Loucy (cell line): ENCODE data around the gene MAGOHB.

Experiments used
- H2AFZ ChIP-seq: fragments of 200-600 bp; sonication (generic); 2 replicates; pipeline ENCODE4 v1.6.0; 2016; ENCODE audit warnings: antibody characterized with exemption, mild to moderate bottlenecking, low read length, moderate library complexity
- H3F3A ChIP-seq: fragments of 200-600 bp; 2 replicates; pipeline ENCODE4 v1.6.0; 2016; ENCODE audit warnings: antibody characterized with exemption, low read depth, mild to moderate bottlenecking
- H3K27me3 ChIP-seq: fragments of 200-600 bp; sonication (generic); 2 replicates; pipeline ENCODE4 v1.6.1; 2014; ENCODE audit warnings: low read length, mild to moderate bottlenecking; ENCODE audit not compliant: insufficient read depth, poor library complexity, severe bottlenecking
- H3K36me3 ChIP-seq: fragments of 200-600 bp; sonication (generic); 2 replicates; pipeline ENCODE4 v1.6.1; 2016; ENCODE audit warnings: low read length; ENCODE audit not compliant: insufficient read depth
- H3K4me1 ChIP-seq: fragments of 200-600 bp; sonication (generic); 2 replicates; pipeline ENCODE4 v1.5.1; 2014; ENCODE audit warnings: low read length, mild to moderate bottlenecking; ENCODE audit not compliant: insufficient read depth, poor library complexity, severe bottlenecking
- H3K4me2 ChIP-seq: fragments of 200-600 bp; sonication (generic); 2 replicates; pipeline ENCODE4 v1.6.0; 2014; ENCODE audit warnings: antibody characterized with exemption, low read length, low read depth, mild to moderate bottlenecking; ENCODE audit not compliant: poor library complexity, severe bottlenecking
- H3K4me3 ChIP-seq: fragments of 200-600 bp; sonication (generic); 2 replicates; pipeline ENCODE4 v1.5.1; 2014; ENCODE audit warnings: low read length, mild to moderate bottlenecking, mixed read lengths; ENCODE audit not compliant: poor library complexity, severe bottlenecking
- H3K79me2 ChIP-seq: fragments of 200-600 bp; sonication (generic); 2 replicates; pipeline ENCODE4 v1.6.1; 2014; ENCODE audit warnings: low read length; ENCODE audit not compliant: insufficient read depth
- H3K9ac ChIP-seq: fragments of 200-600 bp; sonication (generic); 2 replicates; pipeline ENCODE4 v1.6.0; 2014; ENCODE audit warnings: mild to moderate bottlenecking, low read depth, low read length, moderate library complexity; ENCODE audit not compliant: poor library complexity, severe bottlenecking
- H3K9me2 ChIP-seq: fragments of 200-600 bp; sonication (generic); replicated peaks from 2 replicates; pipeline ENCODE4 v1.6.1; 2016; ENCODE audit warnings: low read depth, low read length, mixed read lengths
- H3K9me3 ChIP-seq: fragments of 200-600 bp; sonication (generic); 2 replicates; pipeline ENCODE4 v1.6.1; 2014; ENCODE audit warnings: mild to moderate bottlenecking, antibody characterized with exemption, low read length, low read depth; ENCODE audit not compliant: insufficient read depth
- H4K20me1 ChIP-seq: fragments of 200-600 bp; sonication (generic); 2 replicates; pipeline ENCODE4 v1.6.0; 2014; ENCODE audit warnings: antibody characterized with exemption, low read length, mild to moderate bottlenecking; ENCODE audit not compliant: insufficient read depth, poor library complexity, severe bottlenecking
- EZH2phosphoT487 ChIP-seq: fragments of 200-600 bp; IDR thresholded peaks from 2 replicates; pipeline ENCODE4 v1.6.1; 2018; ENCODE audit warnings: antibody characterized with exemption, mild to moderate bottlenecking, moderate library complexity, borderline replicate concordance
- TF ChIP-seq, protein P1 (sequence below): fragments of 200-600 bp; sonication (generic); conservative IDR thresholded peaks from 2 replicates; pipeline ENCODE4 v1.5.1; 2014; ENCODE audit warnings: mild to moderate bottlenecking, antibody characterized with exemption, low read length

MAGOHB gene

DNA sequence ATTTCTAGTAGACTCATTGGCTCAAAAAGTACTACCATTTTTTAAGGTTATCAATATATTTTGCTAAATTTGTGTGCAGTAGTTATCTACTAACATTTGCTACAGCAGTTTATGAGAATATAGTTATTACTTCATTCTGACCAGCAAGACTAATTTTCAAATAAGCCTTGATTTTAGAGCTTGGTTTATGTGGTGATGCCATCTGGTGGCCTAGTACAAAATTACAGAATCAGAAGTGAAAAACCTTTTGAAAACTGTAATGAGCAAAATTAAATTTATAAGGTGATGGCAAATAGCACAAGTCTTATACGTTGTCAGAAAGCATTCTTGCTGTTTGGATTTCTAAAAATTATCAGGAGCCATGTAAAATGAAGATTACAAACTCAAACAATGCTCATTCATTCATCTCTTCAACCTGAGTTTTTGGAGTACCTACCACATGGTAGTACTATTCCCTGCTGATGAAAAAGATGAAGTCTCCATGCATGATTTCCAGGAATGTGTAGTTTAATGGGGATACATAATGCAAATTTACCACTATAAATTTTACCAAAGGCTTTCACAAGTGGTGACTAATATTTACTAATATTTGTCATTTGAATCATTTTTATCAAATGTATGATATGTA is 51.0 kb downstream of the MAGOHB start:
- Histone ChIP-seq H2AFZ (no peak overlapping the region), H3K4me3 (no peak overlapping the region), H3K4me2 (no peak overlapping the region), H3K4me1 (peaks cover 35% of the 10 kb centered on the region), H3K9ac (no peak overlapping the region), H3K9me2 (no peaks in the 10 kb centered on the region), H3K27me3 (no peaks in the 10 kb centered on the region), H3F3A (no peaks in the 10 kb centered on the region), H3K36me3 (no peaks in the 10 kb centered on the region), H3K79me2 (no peaks in the 10 kb centered on the region), H4K20me1 (no peaks in the 10 kb centered on the region), H3K9me3 (no peaks in the 10 kb centered on the region)
- TF ChIP-seq, protein P1, sequence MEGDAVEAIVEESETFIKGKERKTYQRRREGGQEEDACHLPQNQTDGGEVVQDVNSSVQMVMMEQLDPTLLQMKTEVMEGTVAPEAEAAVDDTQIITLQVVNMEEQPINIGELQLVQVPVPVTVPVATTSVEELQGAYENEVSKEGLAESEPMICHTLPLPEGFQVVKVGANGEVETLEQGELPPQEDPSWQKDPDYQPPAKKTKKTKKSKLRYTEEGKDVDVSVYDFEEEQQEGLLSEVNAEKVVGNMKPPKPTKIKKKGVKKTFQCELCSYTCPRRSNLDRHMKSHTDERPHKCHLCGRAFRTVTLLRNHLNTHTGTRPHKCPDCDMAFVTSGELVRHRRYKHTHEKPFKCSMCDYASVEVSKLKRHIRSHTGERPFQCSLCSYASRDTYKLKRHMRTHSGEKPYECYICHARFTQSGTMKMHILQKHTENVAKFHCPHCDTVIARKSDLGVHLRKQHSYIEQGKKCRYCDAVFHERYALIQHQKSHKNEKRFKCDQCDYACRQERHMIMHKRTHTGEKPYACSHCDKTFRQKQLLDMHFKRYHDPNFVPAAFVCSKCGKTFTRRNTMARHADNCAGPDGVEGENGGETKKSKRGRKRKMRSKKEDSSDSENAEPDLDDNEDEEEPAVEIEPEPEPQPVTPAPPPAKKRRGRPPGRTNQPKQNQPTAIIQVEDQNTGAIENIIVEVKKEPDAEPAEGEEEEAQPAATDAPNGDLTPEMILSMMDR = peak; percentile 61
- TF ChIP-seq EZH2phosphoT487 = no peak

- Histone ChIP-seq H3K4me3 (peak overlapping the region; percentile 48), H3K4me2 (peak overlapping the region; percentile 76), H3K9me2 (no peaks in the 10 kb centered on the region), H3K27me3 (no peaks in the 10 kb centered on the region), H2AFZ (no peak overlapping the region), H3F3A (no peaks in the 10 kb centered on the region), H4K20me1 (no peaks in the 10 kb centered on the region), H3K79me2 (no peaks in the 10 kb centered on the region), H3K4me1 (peaks cover 49% of the 10 kb centered on the region), H3K9me3 (no peaks in the 10 kb centered on the region), H3K36me3 (no peaks in the 10 kb centered on the region), H3K9ac (peak overlapping the region; percentile 33)
- TF ChIP-seq, protein P1 = no peak
- peak; percentile 25; the same call in 1 of the 2 replicates for TF ChIP-seq EZH2phosphoT487
Measured at GRCh38 chr12:10559244-10559643, 54.2 kb downstream of the MAGOHB start.

GRCh38 chr12:10558789-10559188 is 54.6 kb downstream of the MAGOHB start:
- no peak overlapping the region for H2AFZ ChIP-seq
- no peaks in the 10 kb centered on the region for H3K36me3 ChIP-seq
- H3K9me2 ChIP-seq = no peaks in the 10 kb centered on the region
- H3K4me1 ChIP-seq = peaks cover 51% of the 10 kb centered on the region
- H3K27me3 ChIP-seq = no peaks in the 10 kb centered on the region
- TF ChIP-seq, protein P1 = no peak
- TF ChIP-seq EZH2phosphoT487 = no peak
- no peaks in the 10 kb centered on the region for H3K79me2 ChIP-seq
- peak overlapping the region; percentile 64 for H3K4me2 ChIP-seq
- no peaks in the 10 kb centered on the region for H4K20me1 ChIP-seq
- H3K4me3 ChIP-seq = peak overlapping the region; percentile 27
- no peaks in the 10 kb centered on the region for H3K9me3 ChIP-seq
- H3K9ac ChIP-seq = no peak overlapping the region
- no peaks in the 10 kb centered on the region for H3F3A ChIP-seq
